Mesenchymal stem cell (in vitro differentiated cells and primary cell): ENCODE data around the gene PDGFRA.
"Not testable (repeated sequence)": the region's sequence is repeated elsewhere in the genome, so short reads cannot be mapped to it uniquely, and the experiment has no call there.

Source experiments
- DNase-seq: peaks from one replicate; pipeline ENCODE4 v3.0.0-alpha.2; 2013
- H2AFZ ChIP-seq: one replicate; pipeline ENCODE4 v1.6.1; 2013; ENCODE audit warnings: low read depth, mild to moderate bottlenecking, control low read depth, inconsistent platforms, low read length, moderate library complexity
- H2AK5ac ChIP-seq: 2 replicates; pipeline ENCODE4 v1.6.1; 2013; ENCODE audit warnings: low read length, moderate library complexity, mild to moderate bottlenecking, inconsistent platforms; ENCODE audit not compliant: severe bottlenecking
- H2BK120ac ChIP-seq: one replicate; pipeline ENCODE4 v1.6.1; 2013; ENCODE audit warnings: low read depth, mild to moderate bottlenecking, inconsistent platforms, low read length, moderate library complexity
- H2BK12ac ChIP-seq, 2 experiments: one replicate each; pipeline ENCODE4 v1.6.1; 2013; ENCODE audit warnings: inconsistent platforms in 2 of 2, low read length in 2 of 2, mild to moderate bottlenecking in 2 of 2, moderate library complexity in 2 of 2, control low read depth in 1 of 2
- H2BK15ac ChIP-seq: one replicate; pipeline ENCODE4 v1.6.1; 2013; ENCODE audit warnings: mild to moderate bottlenecking, low read depth, inconsistent platforms; ENCODE audit not compliant: poor library complexity, severe bottlenecking
- H2BK5ac ChIP-seq: 2 replicates; pipeline ENCODE4 v1.6.1; 2013; ENCODE audit warnings: low read depth, mild to moderate bottlenecking, low read length, control low read depth, inconsistent platforms; ENCODE audit not compliant: poor library complexity, severe bottlenecking
- H3K14ac ChIP-seq, 2 experiments: one replicate each; pipeline ENCODE4 v1.6.1; 2013; ENCODE audit warnings: inconsistent platforms in 2 of 2, low read length in 2 of 2, control low read depth in 1 of 2, mild to moderate bottlenecking in 1 of 2, moderate library complexity in 1 of 2
- H3K18ac ChIP-seq, 2 experiments: one replicate each; pipeline ENCODE4 v1.6.1; 2013; ENCODE audit warnings: inconsistent platforms in 2 of 2, low read length in 2 of 2, control low read depth in 1 of 2, low read depth in 1 of 2, mild to moderate bottlenecking in 1 of 2
- H3K23ac ChIP-seq, 2 experiments: one replicate each; pipeline ENCODE4 v1.6.1; 2013; ENCODE audit warnings: inconsistent platforms in 2 of 2, low read length in 2 of 2, mild to moderate bottlenecking in 2 of 2, moderate library complexity in 2 of 2, control low read depth in 1 of 2
- H3K27ac ChIP-seq: 2 replicates; pipeline ENCODE4 v1.5.1; 2013; ENCODE audit warnings: mild to moderate bottlenecking, moderate library complexity, low read length, control low read depth, inconsistent platforms; ENCODE audit not compliant: poor library complexity, severe bottlenecking
- H3K27me3 ChIP-seq, 2 experiments: 2 replicates each; pipeline versions ENCODE4 v1.6.1 to v1.7.0; 2013; ENCODE audit warnings: low read length in 2 of 2, mild to moderate bottlenecking in 2 of 2, moderate library complexity in 2 of 2, control low read depth in 1 of 2, inconsistent platforms in 1 of 2; ENCODE audit not compliant: control insufficient read depth in 1 of 2, insufficient read depth in 1 of 2
- H3K36me3 ChIP-seq, 2 experiments: 2 replicates each; pipeline versions ENCODE4 v1.6.1 to v1.7.0; 2013; ENCODE audit warnings: low read length in 2 of 2, control low read depth in 1 of 2, inconsistent platforms in 1 of 2, low read depth in 1 of 2, mild to moderate bottlenecking in 1 of 2; ENCODE audit not compliant: insufficient read depth in 2 of 2, control insufficient read depth in 1 of 2
- H3K4ac ChIP-seq, 2 experiments: one replicate each; pipeline ENCODE4 v1.6.1; 2013; ENCODE audit warnings: inconsistent platforms in 2 of 2, low read length in 2 of 2, mild to moderate bottlenecking in 2 of 2, moderate library complexity in 2 of 2, control low read depth in 1 of 2, low read depth in 1 of 2
- H3K4me1 ChIP-seq: 2 replicates; pipeline ENCODE4 v1.6.1; 2013; ENCODE audit warnings: low read depth, low read length, control low read depth; ENCODE audit not compliant: control insufficient read depth, insufficient read depth
- H3K4me2 ChIP-seq: 2 replicates; pipeline ENCODE4 v1.6.1; 2013; ENCODE audit warnings: low read length, mild to moderate bottlenecking, inconsistent platforms; ENCODE audit not compliant: poor library complexity, severe bottlenecking
- H3K4me3 ChIP-seq, 2 experiments: 2 replicates each; pipeline versions ENCODE4 v1.5.1 to v1.7.0; 2013; ENCODE audit warnings: low read length in 2 of 2, mild to moderate bottlenecking in 2 of 2, control low read depth in 1 of 2, low read depth in 1 of 2; ENCODE audit not compliant: insufficient read depth in 1 of 2
- H3K79me1 ChIP-seq: replicated peaks from 2 replicates; pipeline ENCODE4 v1.6.1; 2013; ENCODE audit warnings: mild to moderate bottlenecking, control low read depth, low read length, inconsistent platforms; ENCODE audit not compliant: poor library complexity, severe bottlenecking
- H3K9ac ChIP-seq: 2 replicates; pipeline ENCODE4 v1.7.0; 2013; ENCODE audit warnings: mild to moderate bottlenecking, low read length, moderate library complexity
- H3K9me3 ChIP-seq: 2 replicates; pipeline ENCODE4 v1.7.0; 2013; ENCODE audit warnings: mild to moderate bottlenecking, low read length; ENCODE audit not compliant: control insufficient read depth
- H4K8ac ChIP-seq: one replicate; pipeline ENCODE4 v1.6.1; 2013; ENCODE audit warnings: inconsistent platforms, mild to moderate bottlenecking, low read length, moderate library complexity
- H4K91ac ChIP-seq: one replicate; pipeline ENCODE4 v1.6.1; 2013; ENCODE audit warnings: mild to moderate bottlenecking, low read length, inconsistent platforms
- WGBS: methylation state at CpG from one replicate; pipeline ENCODE4 v1.1.7; 2013; ENCODE audit warnings: mixed read lengths; 5-methylcytosine and 5-hydroxymethylcytosine counted together

PDGFRA gene

GRCh38 chr4:54342067-54342466 is 113.0 kb downstream of the PDGFRA start:
- H2AFZ ChIP-seq, H3K4me2 ChIP-seq, H3K4me1 ChIP-seq, H3K4me3 ChIP-seq, H3K36me3 ChIP-seq, H2AK5ac ChIP-seq, H3K14ac ChIP-seq, H2BK5ac ChIP-seq, H3K23ac ChIP-seq, H3K9ac ChIP-seq, H3K79me1 ChIP-seq, DNase-seq, H4K8ac ChIP-seq, H3K9me3 ChIP-seq, H2BK120ac ChIP-seq, H2BK15ac ChIP-seq, H3K18ac ChIP-seq, H3K27ac ChIP-seq, H4K91ac ChIP-seq, H3K4ac ChIP-seq, H2BK12ac ChIP-seq: not testable (repeated sequence)
- 87% methylated on average over 3 of the region's 3 CpGs for WGBS
- peaks cover 0 to 20% of the 10 kb centered on the region in 2 experiments for H3K27me3 ChIP-seq
